Tibial nerve (tissue), 4 donors: ENCODE results near the gene THAP11. TPM values are rescaled to one million over a fixed set of nuclear protein-coding genes. Genes with fewer than 3 reads are reported as not detected.

Source experiments
- DNase-seq, 2 donors: peaks; one replicate each; pipeline ENCODE4 v3.0.0-alpha.2; 2019; ENCODE audit warnings: low spot score in 2 of 2
- H3K27ac ChIP-seq, 4 donors: fragments of 200-600 bp; sonication (generic) in 3 of 4; one replicate each; pipeline ENCODE4 v1.5.1; 2017 to 2019; ENCODE audit warnings: mild to moderate bottlenecking in 1 of 4
- H3K27me3 ChIP-seq, 2 donors: fragments of 200-600 bp; sonication (generic) in 1 of 2; one replicate each; pipeline versions ENCODE4 v1.5.1 to v1.6.0; 2017 to 2019
- H3K36me3 ChIP-seq, 3 donors: fragments of 200-600 bp; sonication (generic); one replicate each; pipeline ENCODE4 v1.5.1; 2018 to 2019
- H3K4me1 ChIP-seq, 4 donors: fragments of 200-600 bp; sonication (generic) in 3 of 4; one replicate each; pipeline ENCODE4 v1.5.1; 2017 to 2019
- H3K4me3 ChIP-seq, 4 donors: fragments of 200-600 bp; sonication (generic) in 3 of 4; one replicate each; pipeline ENCODE4 v1.5.1; 2017 to 2019; ENCODE audit warnings: mild to moderate bottlenecking in 1 of 4, moderate library complexity in 1 of 4
- H3K9me3 ChIP-seq, 4 donors: fragments of 200-600 bp; sonication (generic) in 3 of 4; one replicate each; pipeline ENCODE4 v1.5.1; 2017 to 2019
- EP300 ChIP-seq, 2 donors: sonication (generic); formaldehyde crosslinking; IDR thresholded peaks; one replicate each; pipeline ENCODE4 v1.6.1; 2017; ENCODE audit warnings: antibody characterized with exemption in 2 of 2, mild to moderate bottlenecking in 1 of 2
- POLR2A ChIP-seq, 2 donors: fragments of 450-650 bp; IDR thresholded peaks; one replicate each; pipeline ENCODE4 v1.6.1; 2017; ENCODE audit warnings: antibody characterized with exemption in 2 of 2, mild to moderate bottlenecking in 2 of 2, moderate library complexity in 2 of 2
- WGBS, 2 donors: methylation state at CpG; one replicate each; pipeline ENCODE4 v1.1.5; 2018; 5-methylcytosine and 5-hydroxymethylcytosine counted together
- total RNA-seq, 4 donors: library from RNA; depleted of rRNA; stranded (reverse); fragments of >200 nt; gene quantifications; one replicate each; pipeline ENCODE4 v1.1.0, GENCODE V29; 2016
- TF ChIP-seq, protein P1 (sequence below), 5 experiments: fragments of 200-600 bp in 3 of 5; fragments of 450-650 bp in 2 of 5; sonication (generic) in 3 of 5; IDR thresholded peaks; one replicate each; pipeline ENCODE4 v1.5.1; 2016 to 2019; ENCODE audit warnings: antibody characterized with exemption in 5 of 5, mild to moderate bottlenecking in 3 of 5, moderate library complexity in 2 of 5

THAP11 gene
- total RNA-seq, 4 donors from 2014 or later, result 47.1 to 74.3 (median 60.9) TPM

DNA sequence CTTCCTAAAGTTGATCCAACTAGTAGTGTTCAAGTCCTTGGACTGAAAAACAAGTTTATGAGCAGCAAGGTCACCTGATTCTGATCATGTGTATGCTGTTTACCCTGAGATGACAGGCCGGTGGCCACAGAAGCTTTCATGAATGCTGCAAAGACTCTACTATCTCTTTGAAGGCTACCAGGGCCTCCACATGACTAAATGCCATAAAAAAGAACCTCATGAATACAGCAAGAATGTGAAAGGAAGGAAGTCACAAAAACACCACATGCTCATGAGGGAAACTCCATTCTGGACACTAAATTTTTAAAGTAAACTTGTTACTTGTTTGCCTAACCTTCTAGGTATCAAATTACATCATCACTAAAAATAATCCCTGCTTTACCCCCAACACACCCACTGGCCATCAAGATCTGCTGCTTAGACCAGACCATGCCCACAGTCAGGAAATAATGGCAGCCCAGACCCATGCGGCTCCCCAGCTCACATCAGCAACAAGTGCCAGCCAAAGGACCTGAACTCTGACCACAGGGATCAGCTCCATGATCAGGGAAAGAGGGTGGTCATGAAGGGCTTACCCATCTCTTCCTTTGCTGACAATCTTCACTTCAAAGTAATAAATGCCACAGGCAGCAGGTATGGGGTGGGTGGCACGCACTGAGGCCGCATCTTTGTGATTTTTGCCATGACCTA, 37.1 kb upstream of the THAP11 start:
- Histone ChIP-seq H3K4me1 (peaks cover 0 to 41% (median 16%) of the 10 kb centered on the region in 4 donors), H3K36me3 (peaks cover 0 to 40% (median 0%) of the 10 kb centered on the region in 3 donors), H3K9me3 (no peaks in the 10 kb centered on the region), H3K4me3 (peak overlapping the region in 3 of 4 donors; percentile 85 to 100 (median 92)), H3K27me3 (no peaks in the 10 kb centered on the region), H3K27ac (peak overlapping the region in 1 of 4 donors; percentile 92)
- 80 to 85% methylated on average over 4 of the region's 4 CpGs for WGBS, 2 donors
- TF ChIP-seq POLR2A (IDR thresholded peaks at IDR 0.05) (no peak), EP300 (IDR thresholded peaks at IDR 0.05) (no peak)
- TF ChIP-seq, protein P1, sequence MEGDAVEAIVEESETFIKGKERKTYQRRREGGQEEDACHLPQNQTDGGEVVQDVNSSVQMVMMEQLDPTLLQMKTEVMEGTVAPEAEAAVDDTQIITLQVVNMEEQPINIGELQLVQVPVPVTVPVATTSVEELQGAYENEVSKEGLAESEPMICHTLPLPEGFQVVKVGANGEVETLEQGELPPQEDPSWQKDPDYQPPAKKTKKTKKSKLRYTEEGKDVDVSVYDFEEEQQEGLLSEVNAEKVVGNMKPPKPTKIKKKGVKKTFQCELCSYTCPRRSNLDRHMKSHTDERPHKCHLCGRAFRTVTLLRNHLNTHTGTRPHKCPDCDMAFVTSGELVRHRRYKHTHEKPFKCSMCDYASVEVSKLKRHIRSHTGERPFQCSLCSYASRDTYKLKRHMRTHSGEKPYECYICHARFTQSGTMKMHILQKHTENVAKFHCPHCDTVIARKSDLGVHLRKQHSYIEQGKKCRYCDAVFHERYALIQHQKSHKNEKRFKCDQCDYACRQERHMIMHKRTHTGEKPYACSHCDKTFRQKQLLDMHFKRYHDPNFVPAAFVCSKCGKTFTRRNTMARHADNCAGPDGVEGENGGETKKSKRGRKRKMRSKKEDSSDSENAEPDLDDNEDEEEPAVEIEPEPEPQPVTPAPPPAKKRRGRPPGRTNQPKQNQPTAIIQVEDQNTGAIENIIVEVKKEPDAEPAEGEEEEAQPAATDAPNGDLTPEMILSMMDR (IDR thresholded peaks at IDR 0.05), result no peak
- no peak for DNase-seq

DNA sequence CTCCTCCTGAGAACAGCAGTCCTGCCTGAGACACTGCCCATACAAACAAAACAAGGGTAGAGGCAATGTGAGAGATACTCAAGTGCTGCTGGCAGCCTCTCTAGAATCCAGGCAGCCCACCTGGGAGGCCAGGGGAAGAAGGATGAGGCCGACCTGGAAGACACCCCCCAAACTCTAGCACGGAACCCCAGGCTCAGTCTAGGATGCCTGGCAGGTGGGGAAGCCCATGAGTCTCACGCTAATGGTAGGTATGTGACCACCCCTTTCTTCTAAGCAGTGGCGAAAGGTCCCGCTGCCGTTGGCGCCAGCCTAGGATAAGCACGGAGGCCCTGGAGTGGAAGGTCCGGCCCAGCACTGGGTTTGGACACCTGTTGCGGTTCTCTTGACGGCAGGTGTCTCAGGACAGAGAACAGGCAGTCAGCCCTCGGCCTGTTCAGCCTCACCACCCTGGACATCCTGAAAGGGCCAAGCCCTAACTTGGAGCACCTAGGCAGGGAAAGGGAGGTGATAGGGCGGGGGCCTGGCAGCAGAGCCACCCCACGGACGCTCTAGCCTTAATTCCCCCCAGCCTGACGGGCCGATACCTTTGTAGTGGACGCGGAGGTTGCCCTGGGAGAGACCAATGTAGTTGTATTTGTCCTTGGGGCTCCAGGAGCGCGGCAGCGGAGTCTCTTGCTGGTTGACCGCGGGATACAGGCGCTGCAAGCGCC, 36.2 kb upstream of the THAP11 start:
- Histone ChIP-seq H3K9me3 (no peaks in the 10 kb centered on the region), H3K27me3 (no peaks in the 10 kb centered on the region), H3K4me1 (peaks cover 0 to 34% (median 16%) of the 10 kb centered on the region in 4 donors), H3K4me3 (peak overlapping the region; percentile 85 to 100 (median 94)), H3K27ac (peak overlapping the region; percentile 62 to 92 (median 86)), H3K36me3 (peaks cover 0 to 31% (median 0%) of the 10 kb centered on the region in 3 donors)
- no peak for DNase-seq
- 2% methylated on average over 8 to 16 of the region's 26 CpGs for WGBS, 2 donors
- TF ChIP-seq, protein P1 (IDR thresholded peaks at IDR 0.05), result no peak
- TF ChIP-seq POLR2A (IDR thresholded peaks at IDR 0.05), result no peak
- no peak for TF ChIP-seq EP300 (IDR thresholded peaks at IDR 0.05)

DNA sequence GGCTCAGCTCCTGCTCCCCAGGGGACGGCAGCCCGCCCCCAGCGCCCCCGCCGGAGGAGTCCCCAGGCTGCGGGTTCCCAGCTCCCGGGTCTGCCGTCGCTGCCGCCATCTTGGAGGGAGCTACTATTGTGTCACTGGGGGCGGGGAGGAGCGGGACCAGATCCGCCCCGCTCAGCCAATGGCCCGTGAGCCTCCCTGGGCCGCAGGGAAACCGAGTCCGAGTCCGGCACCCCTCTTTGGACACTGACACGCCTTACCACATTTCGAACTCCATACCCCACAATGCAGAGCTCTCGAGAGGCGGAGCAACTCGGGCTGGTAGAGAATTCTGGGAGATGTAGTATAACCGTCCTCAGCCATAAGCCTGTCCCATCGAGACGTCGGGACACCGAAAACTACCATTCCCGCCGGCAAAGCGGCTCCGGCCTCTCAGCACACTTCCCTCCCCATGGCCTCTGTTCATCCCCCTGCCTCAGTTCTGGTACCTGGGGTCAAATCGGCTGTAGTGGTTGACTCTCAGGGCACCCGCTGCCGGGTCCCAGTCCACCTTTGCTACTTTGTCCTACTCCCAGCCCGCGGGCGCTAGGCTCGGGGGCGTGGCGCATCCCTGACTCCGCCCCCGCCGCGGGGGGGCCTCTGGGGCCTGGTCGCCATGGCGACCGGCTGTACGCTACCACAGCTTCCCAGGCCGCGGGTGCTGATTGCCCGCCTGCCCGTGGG, 35.5 kb upstream of the THAP11 start, which contains the start of the genes RANBP10 and TSNAXIP1:
Gene RANBP10, minus strand, starts transcription at position 133 of the 720 bp plus-strand sequence. Its CDS starts 24 bp downstream, at position 109.
Gene TSNAXIP1, plus strand, starts transcription at position 462 of the 720 bp plus-strand sequence. CDS start 261 bp downstream, outside the sequence.
- 0 to 1% methylated on average over 22 to 38 of the region's 54 CpGs for WGBS, 2 donors
- peak within 1 kb of the TSS; percentile 75 to 92 (median 86) for H3K27ac ChIP-seq
- TF ChIP-seq, protein P1 (IDR thresholded peaks at IDR 0.05), result peak in 1 of 5 experiments; percentile 24
- TF ChIP-seq POLR2A (IDR thresholded peaks at IDR 0.05), result peak; percentile 37 to 83
- TF ChIP-seq EP300 (IDR thresholded peaks at IDR 0.05), result peak; percentile 72 to 82
- H3K36me3 ChIP-seq, result peaks cover 0 to 24% (median 0%) of the 10 kb centered on the region in 3 donors
- H3K27me3 ChIP-seq, result no peaks in the 10 kb centered on the region
- H3K9me3 ChIP-seq, result no peaks in the 10 kb centered on the region
- peak within 1 kb of the TSS; percentile 85 to 100 (median 94) for H3K4me3 ChIP-seq
- peak; percentile 95 for DNase-seq
- peaks cover 0 to 31% (median 15%) of the 10 kb centered on the region in 4 donors for H3K4me1 ChIP-seq

DNA sequence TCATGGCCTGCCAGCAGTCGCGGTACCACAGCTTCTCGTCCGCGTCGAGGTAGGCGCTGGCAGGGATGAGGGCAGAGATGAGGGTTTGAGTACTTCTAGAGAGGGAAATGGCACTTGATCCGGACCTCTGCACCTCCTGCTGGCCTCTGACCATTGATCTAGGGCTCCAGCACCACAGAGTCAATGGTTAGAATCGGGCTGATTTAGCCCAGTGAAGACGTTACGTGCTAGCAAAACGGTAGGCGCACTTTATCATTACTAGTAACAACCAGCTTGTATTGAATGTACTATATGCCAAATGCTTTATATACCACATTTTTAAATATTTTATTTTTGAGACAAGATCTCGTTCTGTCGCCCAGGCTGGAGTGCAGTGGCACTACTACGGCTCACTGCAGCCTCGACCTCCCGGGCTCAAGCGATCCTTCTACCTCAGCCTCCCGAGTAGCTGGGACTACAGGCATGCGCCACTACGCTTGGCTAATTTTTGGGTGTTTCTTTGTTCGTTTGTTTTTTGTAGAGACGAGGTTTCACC, 34.9 kb upstream of the THAP11 start:
- DNase-seq, result no peak
- peaks cover 0 to 28% (median 14%) of the 10 kb centered on the region in 4 donors for H3K4me1 ChIP-seq
- peak overlapping the region in 3 of 4 donors; percentile 67 to 90 (median 80) for H3K27ac ChIP-seq
- no peaks in the 10 kb centered on the region for H3K27me3 ChIP-seq
- TF ChIP-seq EP300 (IDR thresholded peaks at IDR 0.05) (no peak), POLR2A (IDR thresholded peaks at IDR 0.05) (no peak)
- TF ChIP-seq, protein P1 (IDR thresholded peaks at IDR 0.05), result peak in 2 of 5 experiments; percentile 15 to 16
- no peaks in the 10 kb centered on the region for H3K9me3 ChIP-seq
- peak overlapping the region; percentile 47 to 100 (median 94) for H3K4me3 ChIP-seq
- peaks cover 0 to 19% (median 0%) of the 10 kb centered on the region in 3 donors for H3K36me3 ChIP-seq
- 32 to 41% methylated on average over 17 to 23 of the region's 24 CpGs for WGBS, 2 donors
